KBM-7 (cell line): ENCODE data around the gene SLC25A36.

Experiments
- DNase-seq: peaks from one replicate; pipeline ENCODE4 v3.0.0-alpha.2; 2015
- in situ Hi-C: fragments of 300-500 bp; cut with MboI; formaldehyde crosslinking; loops from 2 replicates; pipeline ENCODE4 v1.14.3; 2020; ENCODE audit warnings: low sequenced_read_pairs, low pct_unique_long_range_greater_than_20kb, mixed read lengths

Gene SLC25A36

GRCh38 chr3:141020143-141020830 lies 78.7 kb downstream of the SLC25A36 start:
- in situ Hi-C loops = loop anchor here (25.0 kb wide), 2 partner anchors 92 to 167 kb away; no protein-coding TSS in a partner anchor
- DNase-seq = no peak

GRCh38 chr3:141021261-141021660 lies 79.6 kb downstream of the SLC25A36 start:
- in situ Hi-C loops = loop anchor here (25.0 kb wide), 2 partner anchors 91 to 166 kb away; no protein-coding TSS in a partner anchor

More at GRCh38 chr3:141021261-141021660, 79.6 kb downstream of the SLC25A36 start:
- no peak for DNase-seq
